ENCODE results near the gene ARHGAP24. TPM values are rescaled to one million over a fixed set of nuclear protein-coding genes. Genes with fewer than 3 reads are reported as not detected.

Gene ARHGAP24
- polyA plus RNA-seq, 2 of the 4 experiments (the other 2 are of a cell fraction), result 1.7 to 12.1 TPM

- no peak for DNase-seq (ENCODE audit: low read depth in 1 of 2, low spot score in 1 of 2)
- FAIRE-seq, result no peak
- ATAC-seq, result no peak
- H3K4me1 ChIP-seq, result 0 out of 3 replicates have a peak, but pooled peaks cover 9% of the 10 kb centered on the region
- TF ChIP-seq RCOR1 (IDR thresholded peaks at IDR 0.05; ENCODE audit: low read depth, low read length), result no peak
- TF ChIP-seq ATOH8 (CRISPR knock-in tag; IDR thresholded peaks at IDR 0.05; ENCODE audit: low read depth), result no peak
- no peak for TF ChIP-seq HEYL (CRISPR knock-in tag; IDR thresholded peaks at IDR 0.05)
- no peak for TF ChIP-seq NFE2L2 (conservative IDR thresholded peaks at IDR 0.05; ENCODE audit: low read length)
- no peak for TF ChIP-seq BHLHE40 (IDR thresholded peaks at IDR 0.05; ENCODE audit: low read depth, low read length)
- no peak for TF ChIP-seq SMC3 (IDR thresholded peaks at IDR 0.05)
- TF ChIP-seq SREBF2 (IDR thresholded peaks at IDR 0.05), result no peak
- no peak for TF ChIP-seq KDM1A (IDR thresholded peaks at IDR 0.05; ENCODE audit: low read depth)
- TF ChIP-seq BCL3 (IDR thresholded peaks at IDR 0.05), result no peak
- no peak for TF ChIP-seq RFX5 (IDR thresholded peaks at IDR 0.05)
- TF ChIP-seq EHF (CRISPR knock-in tag; IDR thresholded peaks at IDR 0.05), result no peak
- TF ChIP-seq MAZ (IDR thresholded peaks at IDR 0.05; ENCODE audit: borderline replicate concordance, low read depth, low read length), result no peak
- no peak overlapping the region for H3K27ac ChIP-seq
- H3K9me3 ChIP-seq, result no peaks in the 10 kb centered on the region
- CTCF ChIA-PET, result interaction anchor here (0.7 kb wide), 1 partner anchor 12 kb away, joined by 3 read pairs; no protein-coding TSS in a partner anchor
- POLR2A ChIA-PET, result no interaction called here
- no peak overlapping the region for H3K4me2 ChIP-seq
- H3K4me3 ChIP-seq, result no peak overlapping the region
These were observed 333.9 kb downstream of the ARHGAP24 start for GRCh38 chr4:85808864-85809263.

- TF ChIP-seq ZFP36 (IDR thresholded peaks at IDR 0.05; ENCODE audit: borderline replicate concordance, partially characterized antibody) (no peak), CHD4 (IDR thresholded peaks at IDR 0.05; ENCODE audit: borderline replicate concordance) (no peak), REST (IDR thresholded peaks at IDR 0.05) (no peak), E2F6 (IDR thresholded peaks at IDR 0.05; ENCODE audit: borderline replicate concordance, low read depth) (no peak), HMGXB4 (CRISPR knock-in tag; IDR thresholded peaks at IDR 0.05; ENCODE audit: borderline replicate concordance) (no peak), MYC (IDR thresholded peaks at IDR 0.05; ENCODE audit: borderline replicate concordance, low read length) (no peak), JUNB (IDR thresholded peaks at IDR 0.05) (no peak), CBX2 (IDR thresholded peaks at IDR 0.05; ENCODE audit: borderline replicate concordance, low read depth) (no peak), HDAC2 (IDR thresholded peaks at IDR 0.05) (no peak), ZNF302 (CRISPR knock-in tag; IDR thresholded peaks at IDR 0.05) (no peak), ATOH8 (CRISPR knock-in tag; IDR thresholded peaks at IDR 0.05; ENCODE audit: low read depth) (no peak), EP300 (IDR thresholded peaks at IDR 0.05) (no peak), HEYL (CRISPR knock-in tag; IDR thresholded peaks at IDR 0.05) (no peak), TP53 (CRISPR knock-in tag; IDR thresholded peaks at IDR 0.05) (no peak), HES2 (IDR thresholded peaks at IDR 0.05) (no peak), RNF2 (IDR thresholded peaks at IDR 0.05; ENCODE audit: borderline replicate concordance, low read depth) (no peak), NFE2L2 (conservative IDR thresholded peaks at IDR 0.05; ENCODE audit: low read length) (no peak)
- FAIRE-seq (no peak), DNase-seq (ENCODE audit: low read depth in 1 of 2, low spot score in 1 of 2) (no peak), ATAC-seq (no peak)
- Histone ChIP-seq H3K27ac (no peak overlapping the region), H3K9me3 (no peaks in the 10 kb centered on the region), H3K4me1 (0 out of 3 replicates have a peak, but pooled peaks cover 5% of the 10 kb centered on the region), H3K4me2 (no peak overlapping the region), H3K4me3 (no peak overlapping the region)
- POLR2A ChIA-PET, result no interaction called here
- 79% methylated on average over 4 of the region's 4 CpGs for WGBS (ENCODE audit: missing lambda C conversion rate)
- CTCF ChIA-PET, result interaction anchor here (0.7 to 3.9 kb wide), 2 partner anchors 16 to 219 kb away, joined by 3 to 24 read pairs; no protein-coding TSS in a partner anchor
These were observed 337.8 kb downstream of the ARHGAP24 start for GRCh38 chr4:85812776-85813175.

All from A549 (cell line).